NCI-H82 treated with DMSO at 0.1 percent for 48 hours (cell line): ENCODE measurements around the gene FAM163B.

Source experiments
- DNase-seq: peaks from one replicate; lab custom pipeline; 2025; ENCODE audit not compliant: unreplicated experiment; lab: John Stamatoyannopoulos, UW

FAM163B gene

DNA sequence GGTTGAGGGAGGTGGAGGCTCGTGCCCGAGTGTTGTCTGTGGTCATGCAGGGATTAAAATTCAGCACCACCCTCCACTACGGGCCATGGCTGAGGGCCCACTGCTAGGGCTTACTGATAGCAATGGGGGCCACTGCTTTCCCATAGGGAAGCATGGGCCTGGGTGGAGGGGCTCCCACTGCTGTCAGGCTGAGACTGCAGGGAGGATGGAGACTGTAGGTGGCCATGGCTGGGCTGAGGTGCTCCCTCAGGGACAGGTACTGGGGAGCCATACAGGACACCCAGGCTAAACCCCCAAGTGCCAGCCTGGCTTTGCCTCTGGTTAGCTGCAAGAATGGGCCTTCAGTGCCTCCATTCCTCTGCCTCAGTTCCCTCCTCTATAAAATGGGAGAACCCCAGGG is 26.1 kb downstream of the FAM163B start:
- no peak for DNase-seq

DNA sequence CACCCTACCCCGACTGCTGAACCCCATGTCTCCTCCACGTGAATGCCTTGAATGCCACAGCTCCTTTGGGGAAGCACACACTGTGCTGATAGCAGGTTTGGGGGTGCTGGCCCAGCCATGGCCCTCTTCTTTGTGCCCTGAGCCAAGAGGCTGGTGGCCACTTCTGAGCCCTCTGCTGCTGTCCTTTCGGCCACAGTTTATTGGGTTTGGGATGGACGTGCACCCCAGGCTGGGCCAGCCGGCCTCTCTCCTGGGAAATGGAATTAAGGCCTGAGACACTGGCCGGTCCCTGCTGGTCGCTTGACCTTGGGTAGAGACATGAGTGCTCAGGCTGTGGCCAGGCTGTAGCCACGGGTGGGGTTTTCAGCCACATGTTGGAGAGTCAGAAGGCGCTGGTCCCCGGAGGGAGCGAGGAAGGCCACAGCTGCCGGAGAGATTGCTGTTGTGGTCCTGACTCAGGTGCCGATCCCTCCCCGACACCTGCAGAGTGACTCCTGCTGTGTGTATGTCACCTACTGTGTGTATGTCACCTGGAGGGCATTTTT is 26.6 kb downstream of the FAM163B start:
- DNase-seq, result no peak

DNA sequence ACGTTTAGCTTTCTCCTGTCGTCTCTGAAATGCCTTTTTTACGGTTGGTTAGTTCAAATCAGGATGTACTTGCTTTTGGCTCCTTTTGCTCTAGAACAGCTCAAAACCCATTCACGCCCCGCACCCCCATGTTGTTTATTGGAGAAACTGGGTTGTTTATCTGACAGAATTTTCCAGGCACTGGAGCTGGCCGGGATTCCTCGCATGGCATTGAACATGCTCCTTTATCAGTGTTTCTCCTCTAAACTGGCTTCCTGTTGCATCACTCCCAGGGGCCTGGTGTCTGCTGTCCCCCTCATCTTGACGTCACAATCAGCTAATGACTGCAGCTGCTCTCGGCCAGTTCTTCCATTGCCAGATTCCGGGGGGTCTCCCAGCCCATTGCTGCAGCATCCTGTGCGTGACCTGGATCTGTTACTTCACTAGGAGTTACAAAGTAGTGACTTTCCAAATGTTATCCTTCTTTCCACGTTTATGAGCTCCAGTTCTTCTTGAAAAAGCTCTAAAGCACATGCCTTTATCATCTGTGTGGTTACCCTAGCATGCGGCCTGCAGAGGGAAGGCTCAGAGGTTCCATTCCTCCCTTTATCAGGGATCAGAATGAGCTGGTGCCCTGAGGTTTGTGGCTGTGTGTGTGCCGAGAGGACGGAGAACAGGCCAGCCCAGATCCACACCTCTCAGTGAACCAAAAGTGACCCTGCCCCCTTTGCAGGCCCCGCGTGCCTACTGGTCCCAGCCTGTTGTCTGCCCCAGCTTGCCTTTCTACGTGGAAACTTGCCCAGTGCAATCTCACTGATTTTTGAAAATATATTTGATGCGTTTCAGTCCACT is 27.5 kb downstream of the FAM163B start:
- no peak for DNase-seq

DNA sequence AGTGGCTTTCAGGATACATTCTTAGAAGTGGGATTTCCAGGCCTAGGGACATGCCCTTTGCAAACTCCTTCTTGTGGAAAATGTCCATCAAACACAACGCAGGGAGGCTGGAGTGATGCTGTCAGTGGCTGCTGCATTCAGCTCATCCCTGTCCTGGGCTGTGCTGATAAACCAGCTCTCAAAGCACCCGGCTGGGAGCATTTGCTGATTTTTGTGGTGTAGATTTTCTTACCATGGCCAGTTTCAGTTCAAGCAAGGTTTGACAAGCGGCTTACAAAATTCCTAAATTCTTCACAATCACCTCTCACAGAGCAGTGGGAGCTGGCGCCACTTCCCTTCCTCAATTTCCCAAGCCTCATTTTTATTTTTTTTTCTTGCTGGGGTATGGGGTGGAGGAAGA is 28.2 kb downstream of the FAM163B start:
- no peak for DNase-seq

DNA sequence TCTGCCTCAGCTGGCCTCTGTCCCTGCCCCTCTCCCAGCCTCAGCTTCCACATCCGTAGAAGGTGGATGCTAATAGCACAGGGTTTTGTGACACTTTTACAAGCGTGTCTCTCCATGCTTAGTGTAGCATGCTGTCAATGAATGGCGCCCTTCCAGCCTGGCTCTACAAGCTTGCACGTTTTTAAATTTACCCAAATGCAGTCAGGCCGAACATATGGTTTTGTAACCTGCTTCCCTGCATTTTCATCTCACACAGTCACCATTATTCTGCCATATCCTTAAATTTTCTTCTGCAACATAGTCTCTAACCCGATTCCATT is 28.8 kb downstream of the FAM163B start:
- no peak for DNase-seq

DNA sequence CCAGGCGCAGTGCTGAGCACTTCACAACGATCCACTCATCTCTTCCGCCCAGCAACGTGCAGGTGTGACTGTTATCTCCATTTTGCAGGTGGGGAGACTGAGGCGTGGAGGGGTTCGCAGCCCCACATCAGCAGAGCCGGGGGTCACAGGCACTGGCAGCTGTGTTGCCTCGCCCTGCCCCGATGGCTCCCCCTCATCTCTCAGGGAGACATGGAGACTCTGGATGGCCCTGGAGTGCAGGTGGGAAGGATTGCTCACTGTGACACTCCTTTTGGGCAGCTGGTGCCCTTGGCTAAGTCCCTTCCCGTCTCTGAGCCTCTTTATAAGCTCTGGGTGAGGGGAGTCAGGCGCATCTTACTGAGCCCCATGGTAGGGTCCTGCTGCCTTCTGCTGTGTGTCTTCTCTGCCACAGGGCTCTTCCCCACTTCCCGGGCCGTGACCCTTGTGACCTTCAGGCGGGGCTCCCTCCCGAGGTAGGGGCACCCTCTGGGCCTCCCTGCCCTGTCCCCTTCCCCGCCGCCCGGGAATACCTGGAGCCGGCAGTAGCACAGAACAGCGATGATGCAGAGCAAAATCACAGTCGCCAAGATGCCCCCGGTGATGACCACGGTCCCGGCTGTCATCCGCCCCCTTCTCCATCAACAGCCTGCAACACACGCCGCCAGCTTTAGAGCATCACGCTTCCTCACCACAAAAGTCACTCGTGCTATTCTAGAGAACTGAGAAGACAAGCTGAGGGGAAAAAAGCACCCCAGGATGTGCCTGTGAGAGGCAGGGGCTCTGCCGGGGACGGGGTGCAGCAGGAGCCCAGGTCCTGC is 29.4 kb downstream of the FAM163B start:
- no peak for DNase-seq

DNA sequence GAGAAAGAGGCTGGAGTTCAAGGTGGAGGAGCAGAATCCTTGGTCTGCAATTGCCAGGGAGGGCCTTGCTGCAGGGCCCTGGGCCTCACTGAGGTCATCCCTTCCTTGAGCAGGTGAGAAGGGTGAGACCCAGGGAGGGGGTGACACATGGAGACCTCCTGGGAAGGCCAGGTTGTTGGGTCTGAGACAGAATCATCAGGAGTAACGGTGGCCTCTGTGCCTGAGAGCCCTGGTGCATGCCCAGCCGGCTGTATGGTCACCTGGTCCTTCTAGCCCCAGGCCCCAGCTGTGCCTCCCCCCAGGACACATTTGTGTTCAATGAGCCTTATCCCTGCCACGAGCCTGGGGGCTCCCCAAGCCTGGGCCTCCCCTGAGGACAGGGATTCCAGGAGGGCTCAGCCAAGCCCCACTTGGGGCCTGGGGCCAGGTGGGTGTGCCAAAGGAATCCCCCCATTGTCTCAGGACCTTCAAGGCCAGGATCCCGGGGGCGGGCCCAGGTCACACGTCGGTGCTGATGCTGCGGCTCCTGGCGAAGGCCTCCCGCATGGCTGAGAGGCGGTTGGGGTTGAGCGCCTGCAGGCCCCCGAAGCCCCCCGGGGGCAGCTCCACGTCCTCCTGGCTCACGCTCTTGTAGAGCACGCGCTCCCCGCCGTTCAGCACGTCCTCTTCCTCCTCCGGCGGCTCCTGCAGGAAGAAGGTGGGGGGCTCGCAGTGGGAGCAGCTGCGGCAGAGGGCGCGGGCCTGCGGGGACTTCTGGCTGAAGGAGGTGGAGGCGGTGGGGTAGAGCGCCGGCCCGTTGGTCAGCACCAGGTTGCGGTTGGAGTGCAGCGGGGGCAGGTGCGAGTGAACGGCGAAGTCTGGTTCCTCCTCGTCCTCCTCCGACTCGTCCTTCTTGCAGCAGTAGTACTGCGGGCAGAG is 30.4 kb downstream of the FAM163B start:
- no peak for DNase-seq

DNA sequence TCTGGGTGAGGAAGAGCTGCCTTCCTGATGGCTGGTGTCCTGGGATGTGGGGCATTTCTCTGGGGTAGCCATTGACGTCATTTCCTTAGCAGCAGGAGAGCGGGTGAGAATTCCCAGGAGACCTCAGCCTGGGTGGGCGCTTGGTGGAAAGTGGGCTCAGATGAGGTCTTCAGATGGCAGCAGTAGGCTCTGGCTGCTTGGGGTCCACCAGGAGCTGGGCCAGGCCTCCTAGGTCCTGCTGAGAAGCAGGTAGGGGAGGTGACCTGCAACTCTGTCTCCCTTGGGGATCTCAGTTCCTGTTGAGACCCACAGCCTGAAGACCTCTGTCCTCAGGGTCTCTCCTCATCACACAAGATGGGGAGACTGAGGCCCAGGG is 31.5 kb downstream of the FAM163B start:
- DNase-seq, result no peak

DNA sequence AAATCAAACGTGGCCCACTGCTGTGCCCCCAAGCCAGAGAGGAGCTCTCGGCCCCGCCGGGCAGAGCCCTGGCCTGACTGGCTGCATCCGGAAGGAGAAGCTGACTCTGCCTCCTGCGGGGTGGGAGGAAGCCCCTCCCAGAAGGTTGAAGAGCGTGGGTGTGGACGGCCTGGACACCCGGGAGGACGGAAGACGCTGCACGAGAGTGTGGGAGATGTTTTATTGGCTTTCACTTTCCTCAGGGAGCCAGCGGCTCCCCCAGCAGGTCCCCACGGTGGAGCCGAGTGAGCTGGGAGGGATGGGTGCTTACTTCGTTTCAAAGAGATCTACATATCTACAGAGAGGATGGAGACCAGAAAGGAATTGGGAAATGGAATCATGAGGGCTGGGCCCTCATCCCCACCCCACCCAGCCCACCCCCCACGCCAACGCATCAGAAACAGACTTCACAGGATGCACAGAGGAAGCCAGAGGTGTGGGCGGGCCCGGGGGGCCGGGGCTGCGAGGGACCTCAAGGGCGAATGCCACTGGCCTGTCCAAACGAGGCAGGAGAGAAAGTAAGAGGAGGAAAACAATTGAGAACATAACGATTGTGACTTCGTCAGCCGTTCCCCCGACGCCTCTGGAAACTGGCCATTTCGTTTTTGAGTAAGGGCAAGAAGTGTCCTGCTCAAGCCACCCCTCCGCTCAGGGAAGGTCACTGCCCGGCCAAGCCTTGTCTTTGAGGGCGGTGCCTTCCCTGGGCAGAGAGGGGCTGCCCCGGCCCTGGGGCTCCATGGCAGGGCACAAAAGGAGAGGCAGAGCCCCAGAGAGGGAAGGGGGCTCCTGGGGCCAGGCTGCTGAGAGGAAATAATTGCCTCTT is 32.1 kb downstream of the FAM163B start:
- no peak for DNase-seq

DNA sequence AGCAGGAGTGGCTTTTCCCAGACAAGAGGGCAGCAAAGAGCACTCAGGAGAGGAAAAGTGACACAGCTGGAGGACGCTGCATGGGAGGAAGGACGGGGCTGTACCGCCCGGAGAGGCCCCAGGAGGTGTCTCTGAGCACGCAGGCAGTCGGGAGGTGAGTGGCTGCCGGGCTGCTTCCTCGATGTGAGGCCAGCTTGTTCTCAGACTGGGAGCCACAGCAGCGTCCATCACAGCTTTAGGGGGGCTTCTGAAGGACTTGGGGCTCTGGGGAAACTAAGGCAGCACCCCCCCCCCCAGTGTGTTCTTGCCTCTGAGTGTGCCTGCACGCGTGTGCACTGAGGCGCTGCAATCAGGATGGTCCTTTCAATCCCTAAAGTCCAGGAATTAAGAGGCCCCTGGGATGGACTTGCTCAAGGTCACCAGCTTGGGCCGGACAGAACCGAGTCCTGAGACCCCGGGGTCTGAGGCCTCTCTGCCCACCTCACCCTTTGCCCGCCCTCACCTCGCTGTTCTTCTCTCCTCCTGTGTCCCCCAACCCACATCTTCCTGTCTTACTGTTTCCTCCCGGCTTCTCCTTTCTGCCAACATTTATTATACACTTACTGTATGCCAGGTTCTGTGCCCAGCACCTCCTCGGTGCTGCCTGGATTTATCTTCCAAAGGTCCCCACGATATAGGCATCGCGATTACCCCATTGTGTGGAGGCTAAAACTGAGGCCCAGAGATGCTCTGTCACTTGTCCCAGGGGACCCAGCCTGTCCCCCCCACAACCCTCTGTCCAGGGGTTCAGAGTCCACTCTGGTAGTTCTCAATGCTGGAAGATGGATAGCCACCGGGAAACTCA is 32.9 kb downstream of the FAM163B start:
- no peak for DNase-seq

DNA sequence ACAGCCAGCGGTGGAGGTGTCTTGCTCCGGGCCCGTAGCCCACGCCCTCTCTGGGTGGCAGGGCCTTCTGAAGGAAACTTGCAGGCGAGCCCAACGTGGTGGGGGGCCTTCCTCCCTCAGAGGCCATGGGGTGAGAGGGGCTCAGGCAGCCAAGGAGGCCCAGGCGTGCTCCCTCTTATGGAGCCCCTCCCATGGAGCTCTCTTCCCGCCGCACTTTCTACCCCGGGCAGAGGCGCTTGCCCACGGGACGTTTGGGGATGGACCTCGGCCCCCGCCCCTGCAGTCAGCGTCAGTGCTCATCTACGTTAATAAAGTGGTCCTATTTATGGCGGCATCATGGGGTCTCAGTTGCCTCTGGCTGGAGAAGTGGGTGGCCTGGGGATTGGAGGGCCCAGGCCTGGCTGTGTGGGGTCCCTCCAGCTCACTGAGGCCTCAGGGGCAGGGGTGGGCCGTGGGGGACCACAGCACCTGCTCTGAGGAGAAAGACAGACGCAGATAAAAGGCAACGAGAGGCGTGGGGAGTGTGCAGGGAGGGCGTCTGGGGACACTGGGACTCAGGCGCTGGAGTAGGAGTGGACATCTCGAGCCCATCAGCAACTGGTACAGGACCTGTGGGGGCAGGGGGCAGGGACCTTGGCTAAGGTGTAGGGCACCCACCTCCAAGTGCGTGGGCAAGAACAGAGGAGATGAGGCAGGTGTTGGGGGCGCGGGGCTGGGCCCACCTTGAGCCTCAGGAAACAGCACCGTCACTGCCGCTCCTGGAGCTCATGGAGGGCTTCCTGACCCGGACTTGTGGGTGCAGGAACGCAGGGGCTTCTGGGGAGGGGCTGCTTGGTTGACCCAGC is 33.8 kb downstream of the FAM163B start:
- DNase-seq, result no peak

DNA sequence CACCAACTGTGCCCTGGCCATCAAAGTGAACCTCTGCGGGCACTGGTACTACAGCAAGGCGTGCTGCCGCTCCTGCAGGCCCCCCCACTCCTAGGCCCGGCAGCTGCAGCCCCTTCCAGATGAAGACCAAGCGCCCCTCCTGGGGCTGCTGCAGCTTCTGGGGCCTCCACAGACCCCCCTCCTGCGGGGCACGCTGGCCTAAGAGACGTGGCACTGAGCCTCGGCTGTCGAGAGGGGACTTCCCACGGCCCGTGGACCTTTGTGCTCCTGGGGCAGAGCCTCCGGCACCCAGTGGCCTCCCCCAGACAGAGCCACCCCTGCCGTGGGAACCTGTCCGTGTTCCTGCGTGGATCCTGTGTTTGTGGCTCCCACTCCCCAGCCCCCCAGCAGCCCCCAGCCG is 34.4 kb downstream of the FAM163B start:
- no peak for DNase-seq

DNA sequence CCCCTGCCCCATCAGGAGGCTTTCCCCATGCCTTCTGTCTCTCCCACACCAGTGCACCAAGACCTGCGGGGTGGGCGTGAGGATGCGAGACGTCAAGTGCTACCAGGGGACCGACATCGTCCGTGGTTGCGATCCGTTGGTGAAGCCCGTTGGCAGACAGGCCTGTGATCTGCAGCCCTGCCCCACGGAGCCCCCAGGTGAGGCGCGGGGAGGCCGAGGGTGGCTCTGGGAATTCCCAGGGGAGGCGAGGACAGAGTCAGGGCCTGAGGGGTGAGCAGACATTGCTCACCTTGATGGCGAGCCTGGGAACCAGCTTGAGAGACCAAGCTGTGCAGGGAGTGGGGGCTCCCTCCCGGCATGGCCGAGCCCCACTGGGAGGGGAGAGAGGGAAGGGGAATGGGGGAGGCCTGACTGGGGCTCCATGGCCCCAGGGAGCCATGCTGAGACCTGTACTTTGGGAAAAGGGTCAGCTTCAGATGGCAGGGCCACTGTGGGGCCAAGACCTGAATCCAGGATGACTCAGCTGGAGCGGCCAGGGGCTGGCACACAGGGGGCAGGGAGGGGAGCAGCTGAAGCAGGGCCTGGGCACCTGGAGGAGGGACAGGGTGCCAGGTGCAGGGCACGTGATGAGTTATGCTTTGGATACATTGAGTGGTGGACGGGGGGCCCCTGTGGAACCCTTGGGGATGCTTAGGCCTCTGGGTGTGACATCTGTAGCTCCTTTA is 35.2 kb downstream of the FAM163B start:
- DNase-seq, result no peak

DNA sequence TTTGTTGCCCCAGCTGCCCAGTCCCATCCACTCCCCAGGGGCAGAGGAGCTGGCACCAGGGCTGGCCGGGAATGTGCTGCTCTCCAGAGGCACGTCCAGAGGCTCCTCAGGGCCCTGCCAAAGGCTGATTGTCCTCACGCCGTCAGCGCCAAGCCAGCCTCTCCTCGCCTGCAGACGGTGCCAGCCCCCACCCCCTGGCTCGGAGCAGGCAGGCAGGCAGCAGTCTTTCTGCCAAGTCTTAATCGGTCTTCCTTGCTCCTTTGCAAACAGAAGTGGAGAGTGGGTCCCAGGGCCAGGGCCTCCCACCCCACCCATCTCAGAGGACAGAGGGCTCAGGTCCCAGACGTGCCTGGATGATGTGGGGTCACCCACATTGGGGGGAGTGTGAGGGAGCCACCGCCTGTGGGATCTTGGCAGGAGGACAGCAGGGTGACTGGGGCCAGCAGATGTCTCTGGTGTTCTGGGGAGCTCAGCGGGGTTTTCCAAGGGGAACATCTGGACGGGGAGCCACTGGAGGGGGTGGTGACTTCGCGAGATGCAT is 36.3 kb downstream of the FAM163B start:
- no peak for DNase-seq

DNA sequence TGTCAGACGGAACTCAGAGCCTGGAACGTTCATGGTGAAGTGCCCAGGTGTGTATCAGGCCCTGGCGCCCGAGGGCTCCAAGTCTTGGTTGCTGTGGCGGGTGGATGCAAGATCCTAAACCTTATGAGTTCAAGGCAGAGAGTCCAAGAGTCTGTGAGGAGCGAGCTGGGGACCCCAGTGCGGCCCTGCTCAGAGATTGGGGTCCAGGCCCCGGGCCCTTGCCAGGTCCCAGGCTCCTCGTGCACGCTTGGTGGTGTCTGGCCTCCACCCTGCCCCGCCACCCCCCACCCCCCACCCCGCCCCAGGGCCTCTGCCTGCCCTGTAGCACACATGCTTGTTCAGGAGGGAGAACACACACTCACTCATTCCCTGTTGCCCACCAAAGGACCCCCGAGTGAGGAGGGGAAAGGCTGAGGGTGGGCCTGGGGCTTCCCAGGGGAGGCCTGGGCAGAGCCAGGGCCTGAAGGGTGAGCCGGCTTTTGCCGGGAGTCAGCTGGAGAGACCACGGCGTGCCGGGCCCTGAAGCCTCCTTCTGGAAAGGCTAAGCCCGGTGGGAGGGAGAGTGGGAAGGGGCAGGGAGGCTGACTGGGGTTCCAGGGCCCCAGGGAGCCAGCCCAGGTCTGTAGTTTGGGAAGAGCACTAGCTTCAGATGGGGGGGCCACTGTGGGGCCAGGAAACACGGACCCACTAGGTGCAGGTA is 37.1 kb downstream of the FAM163B start:
- no peak for DNase-seq

DNA sequence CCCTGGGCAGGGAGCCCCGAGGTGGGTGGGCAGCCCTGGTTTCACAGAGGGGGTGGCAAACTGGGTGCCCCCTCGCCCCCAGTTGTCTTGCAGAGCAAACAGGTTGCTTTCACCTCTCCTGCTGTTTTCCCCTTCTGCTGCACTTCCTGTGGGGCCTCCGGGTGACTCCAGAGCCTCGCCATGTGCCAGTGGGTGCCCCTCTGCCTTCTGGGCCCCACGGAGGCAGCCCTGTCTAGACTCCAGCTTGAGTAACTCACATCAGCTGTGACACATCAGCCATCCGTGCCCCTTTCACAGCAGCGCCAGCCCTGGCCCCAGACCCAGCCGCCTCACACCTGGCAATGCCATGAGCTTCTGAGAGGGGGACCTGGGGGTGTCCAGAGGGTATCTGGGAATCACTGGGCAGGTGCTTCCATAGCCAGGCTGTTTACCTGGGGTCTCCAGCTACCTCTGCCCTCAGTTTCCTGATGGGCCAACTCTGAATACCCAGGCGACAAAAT is 37.7 kb downstream of the FAM163B start:
- DNase-seq, result no peak

DNA sequence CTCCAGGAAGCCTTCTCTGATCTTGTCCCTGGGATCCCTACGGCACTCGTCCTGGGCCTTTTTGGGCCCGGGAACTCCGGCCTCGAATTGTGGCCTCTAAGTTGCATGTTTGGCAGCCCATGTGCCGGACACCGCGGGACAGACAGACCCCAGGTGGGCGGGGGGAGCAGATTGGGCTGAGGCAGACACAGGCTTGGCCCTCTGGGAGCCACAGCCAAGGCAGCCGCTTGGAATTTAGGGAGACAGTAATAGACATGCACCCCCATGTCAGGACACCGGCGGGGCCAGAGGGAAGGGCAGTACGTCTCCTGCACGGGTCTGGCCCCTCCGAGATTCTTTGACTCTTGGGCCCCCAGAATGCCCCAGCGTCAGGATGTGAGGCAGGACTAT is 38.5 kb downstream of the FAM163B start:
- no peak for DNase-seq
